BLaER1 treated with 17β-estradiol and CSF1 and Interleukin-3, amounts not matched to agents 10 nM and 100 nM (cell line): Measurements from ENCODE around the gene COLEC11.

ENCODE experiments used
- H3K27ac ChIP-seq, 11 experiments: shearing (Covaris generic); formaldehyde crosslinking; 2 replicates each; pipeline ENCODE4 v1.8.1; 2022
- H3K27me3 ChIP-seq, 11 experiments: shearing (Covaris generic); formaldehyde crosslinking; 2 replicates each; pipeline ENCODE4 v1.8.1; 2022
- H3K36me3 ChIP-seq, 11 experiments: shearing (Covaris generic); formaldehyde crosslinking; 2 replicates each; pipeline ENCODE4 v1.8.1; 2022
- H3K4me1 ChIP-seq, 10 experiments: shearing (Covaris generic); formaldehyde crosslinking; 2 replicates each; pipeline ENCODE4 v1.8.1; 2022
- H3K4me2 ChIP-seq, 11 experiments: shearing (Covaris generic); formaldehyde crosslinking; 2 replicates each; pipeline ENCODE4 v1.8.1; 2022
- H3K4me3 ChIP-seq, 10 experiments: shearing (Covaris generic); formaldehyde crosslinking; 2 replicates each; pipeline ENCODE4 v1.8.1; 2022
- H3K9ac ChIP-seq, 11 experiments: shearing (Covaris generic); formaldehyde crosslinking; 2 replicates each; pipeline ENCODE4 v1.8.1; 2022
- H3K9me3 ChIP-seq, 11 experiments: shearing (Covaris generic); formaldehyde crosslinking; replicated peaks in 1 of 11; 2 replicates each; pipeline ENCODE4 v1.8.1; 2022
- H4K20me1 ChIP-seq, 11 experiments: shearing (Covaris generic); formaldehyde crosslinking; 2 replicates each; pipeline ENCODE4 v1.8.1; 2022
- Cebpa-rat ChIP-seq, 11 experiments: shearing (Covaris generic); IDR thresholded peaks; 2 replicates each; pipeline ENCODE4 v1.8.1; 2022

Gene COLEC11

GRCh38 chr2:3644891-3645605 is 50.1 kb downstream of the COLEC11 start:
- Histone ChIP-seq H4K20me1 (peaks cover 0 to under 1% (median 0%) of the 10 kb centered on the region in 11 experiments; a peak in 1 of 22 replicates), H3K4me3 (no peak overlapping the region), H3K4me2 (peak overlapping the region in 7 of 11 experiments; percentile 5 to 72 (median 48); a peak in 12 of 22 replicates)

GRCh38 chr2:3645745-3646389 is 51.0 kb downstream of the COLEC11 start:
- H3K9ac ChIP-seq, result no peak overlapping the region
- H4K20me1 ChIP-seq, result peaks cover 0 to 7% (median 0%) of the 10 kb centered on the region in 11 experiments; a peak in 1 of 22 replicates
- H3K4me1 ChIP-seq, result peaks cover 0 to 54% (median 27%) of the 10 kb centered on the region in 10 experiments; a peak in 13 of 20 replicates
- no peaks in the 10 kb centered on the region for H3K36me3 ChIP-seq
- no peaks in the 10 kb centered on the region for H3K9me3 ChIP-seq
- H3K27ac ChIP-seq, result no peak overlapping the region
- TF ChIP-seq Cebpa-rat (IDR thresholded peaks at IDR 0.05), result no peak
- no peaks in the 10 kb centered on the region for H3K27me3 ChIP-seq
- no peak overlapping the region for H3K4me3 ChIP-seq
- peak overlapping the region in 8 of 11 experiments; percentile 5 to 72 (median 47); a peak in 15 of 22 replicates for H3K4me2 ChIP-seq

More at GRCh38 chr2:3644891-3645605, 50.1 kb downstream of the COLEC11 start:
- Histone ChIP-seq H3K4me1 (peaks cover 0 to 46% (median 19%) of the 10 kb centered on the region in 10 experiments; a peak in 12 of 20 replicates), H3K9ac (no peak overlapping the region), H3K27ac (no peak overlapping the region), H3K9me3 (no peaks in the 10 kb centered on the region), H3K27me3 (no peaks in the 10 kb centered on the region), H3K36me3 (no peaks in the 10 kb centered on the region)
- no peak for TF ChIP-seq Cebpa-rat (IDR thresholded peaks at IDR 0.05)

- peaks cover 0 to 7% (median 0%) of the 10 kb centered on the region in 11 experiments; a peak in 1 of 22 replicates for H4K20me1 ChIP-seq
- no peak overlapping the region for H3K27ac ChIP-seq
- peak overlapping the region in 6 of 11 experiments; percentile 32 to 72 (median 55); a peak in 10 of 22 replicates for H3K4me2 ChIP-seq
- no peaks in the 10 kb centered on the region for H3K36me3 ChIP-seq
- peaks cover 1 to 57% (median 30%) of the 10 kb centered on the region in 10 experiments; a peak in 18 of 20 replicates for H3K4me1 ChIP-seq
- TF ChIP-seq Cebpa-rat (IDR thresholded peaks at IDR 0.05), result no peak
- H3K27me3 ChIP-seq, result no peaks in the 10 kb centered on the region
- no peak overlapping the region for H3K9ac ChIP-seq
- H3K4me3 ChIP-seq, result no peak overlapping the region
- no peaks in the 10 kb centered on the region for H3K9me3 ChIP-seq
Measured at GRCh38 chr2:3646446-3646845, 51.5 kb downstream of the COLEC11 start.

- no peak overlapping the region for H3K27ac ChIP-seq
- H3K4me2 ChIP-seq, result peak overlapping the region in 2 of 11 experiments; percentile 10 to 19; a peak in 1 of 22 replicates
- no peak for TF ChIP-seq Cebpa-rat (IDR thresholded peaks at IDR 0.05)
- no peaks in the 10 kb centered on the region for H3K36me3 ChIP-seq
- H3K4me1 ChIP-seq, result peaks cover 9 to 65% (median 38%) of the 10 kb centered on the region in 10 experiments
- H3K4me3 ChIP-seq, result no peak overlapping the region
- peaks cover 0 to 7% (median 0%) of the 10 kb centered on the region in 11 experiments; a peak in 1 of 22 replicates for H4K20me1 ChIP-seq
- no peaks in the 10 kb centered on the region for H3K27me3 ChIP-seq
- no peaks in the 10 kb centered on the region for H3K9me3 ChIP-seq
- H3K9ac ChIP-seq, result no peak overlapping the region
Measured at GRCh38 chr2:3647246-3647645, 52.3 kb downstream of the COLEC11 start.

- Histone ChIP-seq H3K27me3 (no peaks in the 10 kb centered on the region), H3K4me3 (no peak overlapping the region), H3K9ac (no peak overlapping the region), H3K9me3 (no peaks in the 10 kb centered on the region), H3K36me3 (no peaks in the 10 kb centered on the region), H3K4me2 (peak overlapping the region in 4 of 11 experiments; percentile 3 to 19 (median 10); a peak in 2 of 22 replicates), H4K20me1 (peaks cover 0 to 7% (median 0%) of the 10 kb centered on the region in 11 experiments; a peak in 1 of 22 replicates), H3K27ac (no peak overlapping the region), H3K4me1 (peaks cover 14 to 73% (median 46%) of the 10 kb centered on the region in 10 experiments)
- TF ChIP-seq Cebpa-rat (IDR thresholded peaks at IDR 0.05), result no peak
Measured at GRCh38 chr2:3647831-3648651, 53.1 kb downstream of the COLEC11 start.

GRCh38 chr2:3648652-3649177 is 53.8 kb downstream of the COLEC11 start:
- peaks cover 14 to 80% (median 52%) of the 10 kb centered on the region in 10 experiments for H3K4me1 ChIP-seq
- no peak for TF ChIP-seq Cebpa-rat (IDR thresholded peaks at IDR 0.05)

GRCh38 chr2:3649581-3649980 is 54.7 kb downstream of the COLEC11 start:
- H3K4me3 ChIP-seq, result no peak overlapping the region
- peaks cover 14 to 89% (median 61%) of the 10 kb centered on the region in 10 experiments for H3K4me1 ChIP-seq
- peaks cover 0 to 7% (median 0%) of the 10 kb centered on the region in 11 experiments; a peak in 1 of 22 replicates for H4K20me1 ChIP-seq
- no peak overlapping the region for H3K9ac ChIP-seq
- H3K4me2 ChIP-seq, result peak overlapping the region in 7 of 11 experiments; percentile 2 to 51 (median 39); a peak in 10 of 22 replicates
- H3K27me3 ChIP-seq, result peaks cover 0 to 6% (median 0%) of the 10 kb centered on the region in 11 experiments; a peak in 1 of 22 replicates
- no peak overlapping the region for H3K27ac ChIP-seq
- no peaks in the 10 kb centered on the region for H3K36me3 ChIP-seq
- TF ChIP-seq Cebpa-rat (IDR thresholded peaks at IDR 0.05), result no peak
- H3K9me3 ChIP-seq, result no peaks in the 10 kb centered on the region; a peak in 1 of 22 replicates

More at GRCh38 chr2:3648652-3649177, 53.8 kb downstream of the COLEC11 start:
- no peak overlapping the region for H3K27ac ChIP-seq
- H3K4me2 ChIP-seq, result 0 out of 22 replicates have a peak overlapping the region, but pooled peaks of 1 of the 11 experiments have one; percentile 3
- H3K4me3 ChIP-seq, result no peak overlapping the region
- H3K9ac ChIP-seq, result no peak overlapping the region
- H3K36me3 ChIP-seq, result no peaks in the 10 kb centered on the region
- H3K27me3 ChIP-seq, result no peaks in the 10 kb centered on the region
- H3K9me3 ChIP-seq, result no peaks in the 10 kb centered on the region; a peak in 1 of 22 replicates
- H4K20me1 ChIP-seq, result peaks cover 0 to 7% (median 0%) of the 10 kb centered on the region in 11 experiments; a peak in 1 of 22 replicates
